IMR-90 (cell line): ENCODE measurements around the gene ADARB2. TPM values are rescaled to one million over a fixed set of nuclear protein-coding genes. Genes with fewer than 3 reads are reported as not detected.

Source experiments
- ATAC-seq: fragments of 200-7000 bp; cut with Tn5 transposase; 2 replicates; pipeline ENCODE4 v1.9.1; 2020; ENCODE audit warnings: low read depth, mild to moderate bottlenecking, moderate library complexity
- BruUV-seq: library from RNA; stranded (reverse); fragments of 400-500 nt; replicated peaks from 2 replicates; lab custom pipeline; 2021; lab: Mats Ljungman, UMichigan
- CTCF ChIA-PET: fragments of 300-600 bp; formaldehyde crosslinking; extraction: SDS; loops from one replicate; lab custom pipeline; 2021; ENCODE audit warnings: antibody characterized with exemption; lab: Yijun Ruan, JAX
- POLR2A ChIA-PET: fragments of 300-600 bp; sonication (Branson Sonifier 250); formaldehyde crosslinking; loops from one replicate; lab custom pipeline; 2022; ENCODE audit warnings: antibody characterized with exemption; ENCODE audit not compliant: unreplicated experiment; lab: Charles Lee
- DNase-seq: peaks from one replicate; pipeline ENCODE4 v3.0.0; 2013
- H2AFZ ChIP-seq: replicated peaks from 2 replicates; pipeline ENCODE3; 2013; ENCODE audit warnings: low read length, mild to moderate bottlenecking; ENCODE audit not compliant: poor library complexity
- H2AK5ac ChIP-seq: 2 replicates; pipeline ENCODE4 v1.6.1; 2013; ENCODE audit warnings: low read depth, low read length, inconsistent platforms
- H2AK9ac ChIP-seq: replicated peaks from 2 replicates; pipeline ENCODE3; 2013; ENCODE audit warnings: mild to moderate bottlenecking, low read depth, low read length, moderate library complexity; ENCODE audit not compliant: poor library complexity
- H2BK120ac ChIP-seq: 2 replicates; pipeline ENCODE4 v1.6.1; 2013; ENCODE audit warnings: low read depth, low read length, inconsistent platforms
- H2BK15ac ChIP-seq: 3 replicates; pipeline ENCODE4 v1.6.1; 2013; ENCODE audit warnings: low read depth, low read length, inconsistent platforms
- H2BK20ac ChIP-seq: 2 replicates; pipeline ENCODE4 v1.6.1; 2013; ENCODE audit warnings: low read depth, mild to moderate bottlenecking, inconsistent platforms, low read length, moderate library complexity
- H2BK5ac ChIP-seq: 2 replicates; pipeline ENCODE4 v1.6.1; 2013; ENCODE audit warnings: mild to moderate bottlenecking, low read depth, low read length, inconsistent platforms; ENCODE audit not compliant: poor library complexity, severe bottlenecking
- H3K14ac ChIP-seq: replicated peaks from 2 replicates; pipeline ENCODE4 v1.6.1; 2013; ENCODE audit warnings: low read depth, low read length, inconsistent platforms
- H3K18ac ChIP-seq: 2 replicates; pipeline ENCODE4 v1.6.1; 2013; ENCODE audit warnings: low read depth, low read length, control low read depth
- H3K23ac ChIP-seq: 2 replicates; pipeline ENCODE4 v1.6.1; 2013; ENCODE audit warnings: low read depth, low read length, inconsistent platforms
- H3K27ac ChIP-seq: 2 replicates; pipeline ENCODE4 v1.5.1; 2013; ENCODE audit warnings: mild to moderate bottlenecking, control low read depth, low read length; ENCODE audit not compliant: insufficient read depth
- H3K27me3 ChIP-seq: 2 replicates; pipeline ENCODE4 v1.6.1; 2013; ENCODE audit warnings: low read length; ENCODE audit not compliant: control insufficient read depth, insufficient read depth
- H3K36me3 ChIP-seq: 2 replicates; pipeline ENCODE4 v1.6.1; 2013; ENCODE audit warnings: low read length, mixed read lengths; ENCODE audit not compliant: control insufficient read depth, insufficient read depth
- H3K4ac ChIP-seq: 2 replicates; pipeline ENCODE4 v1.6.1; 2013; ENCODE audit warnings: low read depth, low read length, inconsistent platforms
- H3K4me1 ChIP-seq: 2 replicates; pipeline ENCODE4 v1.6.1; 2013; ENCODE audit warnings: low read length, mixed read lengths; ENCODE audit not compliant: control insufficient read depth, insufficient read depth
- H3K4me2 ChIP-seq: 2 replicates; pipeline ENCODE4 v1.6.1; 2013; ENCODE audit warnings: low read depth, mild to moderate bottlenecking, control low read depth, low read length, moderate library complexity
- H3K4me3 ChIP-seq: 2 replicates; pipeline ENCODE4 v1.5.1; 2013; ENCODE audit warnings: low read depth, mild to moderate bottlenecking, control low read depth, low read length, moderate library complexity; ENCODE audit not compliant: insufficient read depth
- H3K56ac ChIP-seq: 2 replicates; pipeline ENCODE4 v1.6.1; 2013; ENCODE audit warnings: low read length, inconsistent platforms; ENCODE audit not compliant: insufficient read depth; ENCODE audit errors: extremely low read depth
- H3K79me1 ChIP-seq, 2 experiments: 2 replicates each; pipeline ENCODE4 v1.6.1; 2013; ENCODE audit warnings: low read length in 2 of 2, inconsistent platforms in 1 of 2, low read depth in 1 of 2
- H3K9ac ChIP-seq: 2 replicates; pipeline ENCODE4 v1.6.1; 2013; ENCODE audit warnings: low read depth, low read length, control low read depth
- H3K9me1 ChIP-seq: 2 replicates; pipeline ENCODE4 v1.6.1; 2013; ENCODE audit warnings: low read length, inconsistent platforms; ENCODE audit not compliant: insufficient read depth
- H3K9me3 ChIP-seq: 2 replicates; pipeline ENCODE4 v1.6.1; 2013; ENCODE audit warnings: low read length; ENCODE audit not compliant: control insufficient read depth, insufficient read depth
- H4K20me1 ChIP-seq: 2 replicates; pipeline ENCODE4 v1.6.1; 2013; ENCODE audit warnings: low read length, inconsistent platforms; ENCODE audit not compliant: insufficient read depth
- H4K5ac ChIP-seq: 2 replicates; pipeline ENCODE4 v1.6.1; 2013; ENCODE audit warnings: mild to moderate bottlenecking, low read depth, low read length, control low read depth
- H4K8ac ChIP-seq, 2 experiments: 2 replicates each; pipeline ENCODE4 v1.6.1; 2013; ENCODE audit warnings: low read depth in 2 of 2, low read length in 2 of 2, control low read depth in 1 of 2, inconsistent platforms in 1 of 2
- H4K91ac ChIP-seq: 2 replicates; pipeline ENCODE4 v1.6.1; 2013; ENCODE audit warnings: low read depth, low read length, inconsistent platforms; ENCODE audit not compliant: insufficient read depth
- CEBPB ChIP-seq: IDR thresholded peaks from 2 replicates; pipeline ENCODE4 v1.6.1; 2012; ENCODE audit warnings: low read depth, low read length, improper control_type of control experiment
- ELK1 ChIP-seq: fragments of 150-350 bp; IDR thresholded peaks from 2 replicates; pipeline ENCODE4 v1.6.1; 2016; ENCODE audit warnings: low read depth, mild to moderate bottlenecking, low read length, moderate library complexity, borderline replicate concordance
- FOS ChIP-seq: fragments of 150-350 bp; IDR thresholded peaks from 2 replicates; pipeline ENCODE4 v1.6.1; 2016; ENCODE audit warnings: low read depth, low read length
- MAFK ChIP-seq: IDR thresholded peaks from 2 replicates; pipeline ENCODE4 v1.6.1; 2012; ENCODE audit warnings: low read depth, low read length, improper control_type of control experiment
- MAZ ChIP-seq: IDR thresholded peaks from 2 replicates; pipeline ENCODE4 v1.6.1; 2012; ENCODE audit warnings: low read depth, mild to moderate bottlenecking, low read length, improper control_type of control experiment, moderate library complexity, borderline replicate concordance
- MXI1 ChIP-seq: IDR thresholded peaks from 2 replicates; pipeline ENCODE4 v1.6.1; 2012; ENCODE audit warnings: low read depth, mild to moderate bottlenecking, low read length, moderate library complexity, borderline replicate concordance
- NFE2L2 ChIP-seq: fragments of 150-350 bp; IDR thresholded peaks from 2 replicates; pipeline ENCODE4 v1.6.1; 2016; ENCODE audit warnings: low read depth, mild to moderate bottlenecking, low read length
- POLR2A ChIP-seq: IDR thresholded peaks from 2 replicates; pipeline ENCODE4 v1.6.1; 2012; ENCODE audit warnings: mild to moderate bottlenecking, low read depth, low read length
- RFX5 ChIP-seq: IDR thresholded peaks from 2 replicates; pipeline ENCODE4 v1.8.0; 2012; ENCODE audit warnings: low read depth, mild to moderate bottlenecking, low read length, moderate library complexity
- SMC3 ChIP-seq: fragments of 150-350 bp; IDR thresholded peaks from 2 replicates; pipeline ENCODE4 v1.6.1; 2016; ENCODE audit warnings: low read depth, mild to moderate bottlenecking, antibody characterized with exemption, low read length, moderate library complexity
- USF2 ChIP-seq: fragments of 150-350 bp; IDR thresholded peaks from 2 replicates; pipeline ENCODE4 v1.6.1; 2017; ENCODE audit warnings: mild to moderate bottlenecking, antibody characterized with exemption, low read length, low read depth
- WGBS, 2 experiments: methylation state at CpG; one replicate each; pipeline versions ENCODE4 v1.1.5 to v1.1.7; 2013; ENCODE audit warnings: missing lambda C conversion rate in 2 of 2; ENCODE audit not compliant: insufficient read length in 1 of 2; ENCODE audit errors: extremely low coverage in 2 of 2; 5-methylcytosine and 5-hydroxymethylcytosine counted together
- dilution Hi-C: fragments of 300-500 bp; cut with HindIII; formaldehyde crosslinking; loops from one replicate; pipeline ENCODE4 v1.14.3; 2018; ENCODE audit warnings: low sequenced_read_pairs; ENCODE audit not compliant: unreplicated experiment
- in situ Hi-C: fragments of 300-500 bp; cut with MboI; formaldehyde crosslinking; loops from 3 replicates; pipeline ENCODE4 v1.14.3; 2019; ENCODE audit warnings: low sequenced_read_pairs, inconsistent platforms, mixed read lengths
- intact Hi-C: fragments of 100-400 bp; cut with micrococcal nuclease; formaldehyde crosslinking; loops from 2 replicates; pipeline ENCODE4 v1.10.0; 2022
- polyA plus RNA-seq, 3 experiments: library from polyadenylated mRNA; depleted of rRNA; stranded (reverse); fragments of >200 nt; gene quantifications; 2 replicates each; pipeline ENCODE4 v1.2.3, GENCODE V29; 2012; ENCODE audit warnings: low replicate concordance in 1 of 3
- total RNA-seq: library from RNA; depleted of rRNA; stranded (reverse); fragments of >200 nt; gene quantifications from 2 replicates; pipeline ENCODE4 v1.2.3, GENCODE V29; 2012

ADARB2 gene
- total and polyA plus RNA-seq, 2 of the 4 experiments (the other 2 are of a cell fraction): not detected

GRCh38 chr10:1128115-1128514 is 609.2 kb downstream of the ADARB2 start:
- ATAC-seq (no peak), DNase-seq (no peak)
- no peak overlapping the region for H2AFZ ChIP-seq
- no peaks in the 10 kb centered on the region for H4K20me1 ChIP-seq
- no peak overlapping the region for H3K56ac ChIP-seq
- H3K14ac ChIP-seq: no peak overlapping the region
- peaks cover 4 to 10% of the 10 kb centered on the region in 2 experiments; a peak in 3 of 4 replicates for H3K79me1 ChIP-seq
- H3K4me1 ChIP-seq: no peaks in the 10 kb centered on the region
- H2BK5ac ChIP-seq: no peak overlapping the region
- peaks cover 12% of the 10 kb centered on the region; the same call in 1 of the 2 replicates for H3K9me1 ChIP-seq
- no peak overlapping the region for H2AK9ac ChIP-seq
- no peak overlapping the region for H2BK120ac ChIP-seq
- no peak overlapping the region for H3K27ac ChIP-seq
- H3K9ac ChIP-seq: no peak overlapping the region
- in situ Hi-C loops: no loop called here
- intact Hi-C loops: no loop called here
- dilution Hi-C loops: no loop called here
- no TSS peak for BruUV-seq
- TF ChIP-seq CEBPB (no peak), ELK1 (no peak), MAZ (no peak), SMC3 (no peak), MAFK (no peak), USF2 (no peak), POLR2A (no peak), NFE2L2 (no peak), RFX5 (no peak), FOS (no peak), MXI1 (no peak)
- H3K27me3 ChIP-seq: no peaks in the 10 kb centered on the region
- WGBS, 2 experiments: no CpG with 5 or more reads among the region's 2 CpGs
- no peak overlapping the region for H3K23ac ChIP-seq
- H2BK20ac ChIP-seq: no peak overlapping the region
- no peak overlapping the region for H3K4me3 ChIP-seq
- peaks cover 47% of the 10 kb centered on the region for H3K36me3 ChIP-seq
- no peak overlapping the region for H3K4me2 ChIP-seq
- no peak overlapping the region for H3K4ac ChIP-seq
- no peak overlapping the region for H4K5ac ChIP-seq
- no peak overlapping the region for H4K8ac ChIP-seq
- no peaks in the 10 kb centered on the region for H3K9me3 ChIP-seq
- no peak overlapping the region for H2AK5ac ChIP-seq
- POLR2A ChIA-PET: no interaction called here
- no peak overlapping the region for H3K18ac ChIP-seq
- no peak overlapping the region for H2BK15ac ChIP-seq
- CTCF ChIA-PET: no interaction called here
- H4K91ac ChIP-seq: no peak overlapping the region
